GM12865 (cell line): ENCODE measurements around the gene SPATS2.

ENCODE experiments used
- DNase-seq: peaks from one replicate; pipeline ENCODE4 v3.0.0; 2010; ENCODE audit warnings: low read depth
- H3K4me3 ChIP-seq: 2 replicates; pipeline ENCODE4 v1.5.1; 2011; ENCODE audit warnings: mild to moderate bottlenecking, low read depth, low read length, control low read depth
- CTCF ChIP-seq: IDR thresholded peaks from 2 replicates; pipeline ENCODE4 v1.5.1; 2011; ENCODE audit warnings: low read length, control low read depth, low read depth, inconsistent platforms; ENCODE audit not compliant: insufficient read depth; ENCODE audit errors: missing control alignments

The SPATS2 gene

GRCh38 chr12:49552014-49552413 is 184.8 kb downstream of the SPATS2 start:
- no peak for TF ChIP-seq CTCF
- DNase-seq: no peak
- H3K4me3 ChIP-seq: no peak overlapping the region

- TF ChIP-seq CTCF: no peak
- no peak for DNase-seq
- no peak overlapping the region for H3K4me3 ChIP-seq
Measured at GRCh38 chr12:49552425-49552824, 185.2 kb downstream of the SPATS2 start.

- TF ChIP-seq CTCF: no peak
- no peak for DNase-seq
- no peak overlapping the region for H3K4me3 ChIP-seq
Measured at GRCh38 chr12:49552899-49553298, 185.6 kb downstream of the SPATS2 start.

- peak; percentile 41 for TF ChIP-seq CTCF
- DNase-seq: peak; percentile 48
- no peak overlapping the region for H3K4me3 ChIP-seq
Measured at GRCh38 chr12:49553512-49554088, 186.3 kb downstream of the SPATS2 start.

- no peak overlapping the region for H3K4me3 ChIP-seq
- no peak for TF ChIP-seq CTCF
Measured at GRCh38 chr12:49554266-49554665, 187.0 kb downstream of the SPATS2 start.

GRCh38 chr12:49555631-49556390 is 188.5 kb downstream of the SPATS2 start:
- TF ChIP-seq CTCF: no peak
- no peak for DNase-seq
- H3K4me3 ChIP-seq: no peak overlapping the region

More at GRCh38 chr12:49554266-49554665, 187.0 kb downstream of the SPATS2 start:
- DNase-seq: no peak
